ENCODE data around the gene PDXK. TPM values are rescaled to one million over a fixed set of nuclear protein-coding genes. Genes with fewer than 3 reads are reported as not detected.

The PDXK gene
- total and polyA plus RNA-seq, 2 of the 13 experiments (the other 11 are each of a cell fraction or from before 2014, with no cell fraction given), result 114 to 184 TPM

DNA sequence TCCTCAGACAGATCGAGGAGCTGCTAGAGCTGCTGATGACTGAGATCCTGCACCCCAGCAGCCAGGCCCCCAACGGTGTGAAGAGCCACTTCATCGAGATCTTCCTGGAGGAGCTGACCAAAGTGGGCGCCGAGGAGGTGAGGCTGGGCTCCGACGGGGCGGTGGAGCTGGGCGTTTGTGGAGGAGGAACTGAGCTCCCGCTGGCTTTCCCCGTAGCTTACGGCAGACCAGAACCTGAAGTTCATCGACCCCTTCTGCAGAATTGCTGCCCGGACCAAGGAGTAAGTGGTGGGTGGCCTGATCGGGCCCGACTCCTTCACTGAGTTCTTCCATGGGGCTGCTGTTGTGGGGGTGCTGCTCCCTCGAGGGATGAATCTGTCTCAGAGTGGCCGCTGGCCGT is 78.5 kb downstream of the PDXK start:
- Histone ChIP-seq H3K4me1 (ENCODE audit: insufficient read depth, low read length) (no peaks in the 10 kb centered on the region), H4K20me1 (ENCODE audit: insufficient read depth, low read length) (peaks cover 7% of the 10 kb centered on the region; the same call in 1 of the 2 replicates), H3K27ac (ENCODE audit: extremely low read length, insufficient read depth, low read length) (no peak overlapping the region), H3K4me2 (ENCODE audit: low read depth, low read length) (no peak overlapping the region), H3K4me3 (replicated peaks in 1 of 3; ENCODE audit: insufficient read depth in 1 of 3, low read depth in 2 of 3, low read length in 3 of 3) (no peak overlapping the region), H3K9ac (ENCODE audit: insufficient read depth, low read depth, low read length) (no peak overlapping the region), H3K36me3 (replicated peaks in 1 of 2; ENCODE audit: control insufficient read depth in 1 of 2, insufficient read depth in 2 of 2, low read length in 2 of 2) (peaks cover 60 to 95% of the 10 kb centered on the region in 2 experiments), H3K9me3 (ENCODE audit: low read length) (no peaks in the 10 kb centered on the region), H3K79me2 (ENCODE audit: insufficient read depth, low read length) (peaks cover 18% of the 10 kb centered on the region), H3K27me3 (ENCODE audit: control insufficient read depth in 1 of 2, insufficient read depth in 2 of 2, low read length in 2 of 2) (no peaks in the 10 kb centered on the region), H2AFZ (ENCODE audit: low read length) (no peak overlapping the region)
- no peak for TF ChIP-seq ZNF737 (CRISPR knock-in tag; IDR thresholded peaks at IDR 0.05; ENCODE audit: borderline replicate concordance)
- TF ChIP-seq, protein P1, sequence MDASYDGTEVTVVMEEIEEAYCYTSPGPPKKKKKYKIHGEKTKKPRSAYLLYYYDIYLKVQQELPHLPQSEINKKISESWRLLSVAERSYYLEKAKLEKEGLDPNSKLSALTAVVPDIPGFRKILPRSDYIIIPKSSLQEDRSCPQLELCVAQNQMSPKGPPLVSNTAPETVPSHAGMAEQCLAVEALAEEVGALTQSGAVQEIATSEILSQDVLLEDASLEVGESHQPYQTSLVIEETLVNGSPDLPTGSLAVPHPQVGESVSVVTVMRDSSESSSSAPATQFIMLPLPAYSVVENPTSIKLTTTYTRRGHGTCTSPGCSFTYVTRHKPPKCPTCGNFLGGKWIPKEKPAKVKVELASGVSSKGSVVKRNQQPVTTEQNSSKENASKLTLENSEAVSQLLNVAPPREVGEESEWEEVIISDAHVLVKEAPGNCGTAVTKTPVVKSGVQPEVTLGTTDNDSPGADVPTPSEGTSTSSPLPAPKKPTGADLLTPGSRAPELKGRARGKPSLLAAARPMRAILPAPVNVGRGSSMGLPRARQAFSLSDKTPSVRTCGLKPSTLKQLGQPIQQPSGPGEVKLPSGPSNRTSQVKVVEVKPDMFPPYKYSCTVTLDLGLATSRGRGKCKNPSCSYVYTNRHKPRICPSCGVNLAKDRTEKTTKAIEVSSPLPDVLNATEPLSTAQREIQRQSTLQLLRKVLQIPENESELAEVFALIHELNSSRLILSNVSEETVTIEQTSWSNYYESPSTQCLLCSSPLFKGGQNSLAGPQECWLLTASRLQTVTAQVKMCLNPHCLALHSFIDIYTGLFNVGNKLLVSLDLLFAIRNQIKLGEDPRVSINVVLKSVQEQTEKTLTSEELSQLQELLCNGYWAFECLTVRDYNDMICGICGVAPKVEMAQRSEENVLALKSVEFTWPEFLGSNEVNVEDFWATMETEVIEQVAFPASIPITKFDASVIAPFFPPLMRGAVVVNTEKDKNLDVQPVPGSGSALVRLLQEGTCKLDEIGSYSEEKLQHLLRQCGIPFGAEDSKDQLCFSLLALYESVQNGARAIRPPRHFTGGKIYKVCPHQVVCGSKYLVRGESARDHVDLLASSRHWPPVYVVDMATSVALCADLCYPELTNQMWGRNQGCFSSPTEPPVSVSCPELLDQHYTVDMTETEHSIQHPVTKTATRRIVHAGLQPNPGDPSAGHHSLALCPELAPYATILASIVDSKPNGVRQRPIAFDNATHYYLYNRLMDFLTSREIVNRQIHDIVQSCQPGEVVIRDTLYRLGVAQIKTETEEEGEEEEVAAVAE (CRISPR knock-in tag; IDR thresholded peaks at IDR 0.05; ENCODE audit: borderline replicate concordance), result no peak
- TF ChIP-seq KLF15 (CRISPR knock-in tag; IDR thresholded peaks at IDR 0.05; ENCODE audit: borderline replicate concordance), result no peak
- no peak for TF ChIP-seq ATF7 (IDR thresholded peaks at IDR 0.05)
- no peak for TF ChIP-seq ATF7 (CRISPR knock-in tag; IDR thresholded peaks at IDR 0.05)
- no peak for TF ChIP-seq CHD4 (IDR thresholded peaks at IDR 0.05; ENCODE audit: borderline replicate concordance, low read length)
- TF ChIP-seq ZNF569 (CRISPR knock-in tag; IDR thresholded peaks at IDR 0.05; ENCODE audit: borderline replicate concordance), result no peak
- TF ChIP-seq U2AF1 (optimal IDR thresholded peaks at IDR 0.05; ENCODE audit: low read depth, low read length), result no peak
- TF ChIP-seq, protein P2, sequence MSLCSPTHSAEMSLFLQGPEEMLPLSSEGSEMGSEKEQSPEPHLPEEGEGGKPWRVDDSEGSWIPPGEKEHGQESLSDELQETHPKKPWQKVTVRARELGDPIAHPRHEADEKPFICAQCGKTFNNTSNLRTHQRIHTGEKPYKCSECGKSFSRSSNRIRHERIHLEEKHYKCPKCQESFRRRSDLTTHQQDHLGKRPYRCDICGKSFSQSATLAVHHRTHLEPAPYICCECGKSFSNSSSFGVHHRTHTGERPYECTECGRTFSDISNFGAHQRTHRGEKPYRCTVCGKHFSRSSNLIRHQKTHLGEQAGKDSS (CRISPR knock-in tag; IDR thresholded peaks at IDR 0.05; ENCODE audit: borderline replicate concordance, low read depth), result no peak
- no peak for TF ChIP-seq PHF20 (CRISPR knock-in tag; IDR thresholded peaks at IDR 0.05)
- TF ChIP-seq, protein P3, sequence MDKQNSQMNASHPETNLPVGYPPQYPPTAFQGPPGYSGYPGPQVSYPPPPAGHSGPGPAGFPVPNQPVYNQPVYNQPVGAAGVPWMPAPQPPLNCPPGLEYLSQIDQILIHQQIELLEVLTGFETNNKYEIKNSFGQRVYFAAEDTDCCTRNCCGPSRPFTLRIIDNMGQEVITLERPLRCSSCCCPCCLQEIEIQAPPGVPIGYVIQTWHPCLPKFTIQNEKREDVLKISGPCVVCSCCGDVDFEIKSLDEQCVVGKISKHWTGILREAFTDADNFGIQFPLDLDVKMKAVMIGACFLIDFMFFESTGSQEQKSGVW (CRISPR knock-in tag; IDR thresholded peaks at IDR 0.05; ENCODE audit: borderline replicate concordance), result no peak
- in situ Hi-C loops (cut with HindIII; ENCODE audit: extremely low pct_ligation_motif_present, low pct_unique_long_range_greater_than_20kb) (no loop called here), intact Hi-C loops (cut with micrococcal nuclease; ENCODE audit: unreplicated experiment) (no loop called here)
- CTCF ChIA-PET (ENCODE audit: low intra/inter-chr PET ratio, low total read pairs), result no interaction called here
- POLR2A ChIA-PET, result no interaction called here
- WGBS (ENCODE audit: low lambda C conversion rate), result 94% methylated on average over 8 of the region's 19 CpGs
- no peak for FAIRE-seq
- no peak for DNase-seq (ENCODE audit: low spot score)
- no TSS peak for BruUV-seq (replicated peaks)
- no peak for ATAC-seq

All from HepG2 (cell line).